ENCODE measurements around the gene MACROD2.

DNA sequence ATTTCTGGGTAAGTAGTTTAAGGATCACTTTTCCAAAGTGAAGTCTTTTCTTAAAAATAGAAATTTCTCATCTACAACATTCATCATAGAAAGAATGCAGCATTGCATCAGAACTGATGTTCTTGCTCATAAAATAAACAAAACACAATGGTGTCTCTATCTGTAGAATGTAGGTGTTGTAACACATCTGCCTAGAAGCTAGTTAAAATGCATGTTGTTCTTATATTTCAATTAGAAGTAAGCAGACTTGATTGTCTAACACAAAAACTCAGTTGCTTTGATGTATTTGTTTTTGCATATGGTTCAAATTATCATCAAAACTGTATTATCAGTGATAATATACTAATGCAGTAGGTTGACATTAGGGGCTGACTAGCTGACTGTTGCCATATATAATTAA, 996.8 kb downstream of the MACROD2 start:
- TF ChIP-seq, protein P1, sequence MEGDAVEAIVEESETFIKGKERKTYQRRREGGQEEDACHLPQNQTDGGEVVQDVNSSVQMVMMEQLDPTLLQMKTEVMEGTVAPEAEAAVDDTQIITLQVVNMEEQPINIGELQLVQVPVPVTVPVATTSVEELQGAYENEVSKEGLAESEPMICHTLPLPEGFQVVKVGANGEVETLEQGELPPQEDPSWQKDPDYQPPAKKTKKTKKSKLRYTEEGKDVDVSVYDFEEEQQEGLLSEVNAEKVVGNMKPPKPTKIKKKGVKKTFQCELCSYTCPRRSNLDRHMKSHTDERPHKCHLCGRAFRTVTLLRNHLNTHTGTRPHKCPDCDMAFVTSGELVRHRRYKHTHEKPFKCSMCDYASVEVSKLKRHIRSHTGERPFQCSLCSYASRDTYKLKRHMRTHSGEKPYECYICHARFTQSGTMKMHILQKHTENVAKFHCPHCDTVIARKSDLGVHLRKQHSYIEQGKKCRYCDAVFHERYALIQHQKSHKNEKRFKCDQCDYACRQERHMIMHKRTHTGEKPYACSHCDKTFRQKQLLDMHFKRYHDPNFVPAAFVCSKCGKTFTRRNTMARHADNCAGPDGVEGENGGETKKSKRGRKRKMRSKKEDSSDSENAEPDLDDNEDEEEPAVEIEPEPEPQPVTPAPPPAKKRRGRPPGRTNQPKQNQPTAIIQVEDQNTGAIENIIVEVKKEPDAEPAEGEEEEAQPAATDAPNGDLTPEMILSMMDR (IDR thresholded peaks at IDR 0.05), result no peak
- TF ChIP-seq POLR2A (IDR thresholded peaks at IDR 0.05), result no peak
